ENCODE data around the gene VCL. TPM values are rescaled to one million over a fixed set of nuclear protein-coding genes. Genes with fewer than 3 reads are reported as not detected.

VCL gene
- total and polyA plus RNA-seq, 2 of the 8 experiments (the other 6 are each of a cell fraction or from before 2014, with no cell fraction given), result 119 to 377 TPM

- H3K56ac ChIP-seq (replicated peaks; ENCODE audit: insufficient read length, low read depth, low read length), result no peak overlapping the region
- FAIRE-seq, result no peak
Measured at GRCh38 chr10:74117738-74118137, 119.8 kb downstream of the VCL start.

More at GRCh38 chr10:74117738-74118137, 119.8 kb downstream of the VCL start:
- H2BK15ac ChIP-seq (ENCODE audit: low read length), result no peak overlapping the region
- no peak overlapping the region for H2BK20ac ChIP-seq (ENCODE audit: low read length)
- H4K20me1 ChIP-seq (replicated peaks in 1 of 2; ENCODE audit: control insufficient read depth in 1 of 2, insufficient read depth in 2 of 2, low read length in 2 of 2), result peaks cover 0 to 8% of the 10 kb centered on the region in 2 experiments
- no peak overlapping the region for H4K91ac ChIP-seq (replicated peaks; ENCODE audit: insufficient read length, low read length)
- no peaks in the 10 kb centered on the region; the same call in 1 of the 2 replicates for H3K23me2 ChIP-seq (ENCODE audit: low read depth, low read length)
- H3K27ac ChIP-seq (ENCODE audit: low read depth, low read length), result no peak overlapping the region
- H3K23ac ChIP-seq (ENCODE audit: insufficient read length), result no peak overlapping the region
- no peaks in the 10 kb centered on the region for H3K79me2 ChIP-seq (ENCODE audit: control insufficient read depth in 1 of 2, insufficient read depth in 2 of 2, low read length in 2 of 2)
- no peak overlapping the region for H3K4me2 ChIP-seq (ENCODE audit: insufficient read depth in 1 of 2, low read depth in 2 of 2, low read length in 2 of 2)
- H2AFZ ChIP-seq (ENCODE audit: low read length), result no peak overlapping the region
- DNase-seq (ENCODE audit: low read depth in 1 of 2, low spot score in 2 of 2), result no peak
- H3K18ac ChIP-seq (ENCODE audit: extremely low read depth, low read length), result no peak overlapping the region
- no peak overlapping the region for H2BK12ac ChIP-seq (ENCODE audit: low read depth, low read length)
- no peaks in the 10 kb centered on the region for H3K27me3 ChIP-seq (replicated peaks in 1 of 4; ENCODE audit: control insufficient read depth in 3 of 4, extremely low read depth in 1 of 4, insufficient read depth in 3 of 4, low read length in 3 of 4)
- no peak overlapping the region for H3K4ac ChIP-seq (replicated peaks; ENCODE audit: insufficient read length, low read depth, low read length)
- no peak overlapping the region for H3K14ac ChIP-seq (ENCODE audit: insufficient read length)
- no peak overlapping the region for H4K5ac ChIP-seq (ENCODE audit: insufficient read length, low read depth, low read length)
- H4K8ac ChIP-seq (ENCODE audit: extremely low read depth, insufficient read depth, low read length), result no peak overlapping the region
- 91% methylated on average over 4 of the region's 4 CpGs; no CpG with 5 or more reads in 1 of the 2 experiments for WGBS, 2 experiments (ENCODE audit: extremely low coverage in 1 of 2, insufficient coverage in 1 of 2, insufficient read length in 1 of 2, insufficient replicate concordance in 2 of 2, low coverage in 1 of 2, low lambda C conversion rate in 2 of 2, missing lambda C conversion rate in 1 of 2)
- TF ChIP-seq ZNF274 (IDR thresholded peaks at IDR 0.05; ENCODE audit: borderline replicate concordance, extremely low read depth, low read length) (no peak), EZH2 (IDR thresholded peaks at IDR 0.05; ENCODE audit: low read depth, low read length, severe bottlenecking) (no peak)
- no peak overlapping the region for H2AK5ac ChIP-seq (ENCODE audit: low read depth, low read length)
- no peaks in the 10 kb centered on the region for H3K9me3 ChIP-seq (ENCODE audit: insufficient read depth in 2 of 2, low read depth in 1 of 2, low read length in 1 of 2)
- H2BK5ac ChIP-seq (ENCODE audit: low read depth, low read length), result no peak overlapping the region
- H3K4me1 ChIP-seq (replicated peaks in 1 of 4; ENCODE audit: control insufficient read depth in 3 of 4, insufficient read depth in 4 of 4, low read length in 3 of 4), result no peaks in the 10 kb centered on the region
- H3K36me3 ChIP-seq (ENCODE audit: control insufficient read depth in 2 of 4, insufficient read depth in 4 of 4, low read length in 3 of 4), result peaks cover 36 to 98% (median 73%) of the 10 kb centered on the region in 4 experiments
- no peaks in the 10 kb centered on the region for H3K79me1 ChIP-seq (ENCODE audit: low read depth, low read length)
- no peak overlapping the region for H3K9ac ChIP-seq (replicated peaks in 1 of 4; ENCODE audit: extremely low read depth in 1 of 4, low read depth in 3 of 4, low read length in 3 of 4)
- POLR2A ChIA-PET (ENCODE audit: partially characterized antibody), result interaction anchor here (0.6 to 2.1 kb wide), 6 partner anchors 9 to 1107 kb away, joined by 3 to 9 read pairs (median 4); no protein-coding TSS in a partner anchor
- no peak overlapping the region for H3K4me3 ChIP-seq (ENCODE audit: extremely low read depth in 1 of 4, insufficient read depth in 2 of 4, low read depth in 3 of 4, low read length in 4 of 4)
- CTCF ChIA-PET (ENCODE audit: partially characterized antibody), result interaction anchor here (0.5 to 1.5 kb wide), 3 partner anchors 160 to 902 kb away, joined by 3 to 4 read pairs (median 3); no protein-coding TSS in a partner anchor
- H2BK120ac ChIP-seq (replicated peaks; ENCODE audit: low read depth, low read length), result no peak overlapping the region

All from H1 (cell line).